GM19099 (cell line): ENCODE results near the gene SLC38A11.

ENCODE experiments used
- POLR2A ChIP-seq: IDR thresholded peaks from 3 replicates; pipeline ENCODE4 v1.6.1; 2011; ENCODE audit warnings: low read depth; ENCODE audit not compliant: insufficient read length; ENCODE audit errors: extremely low read depth

The SLC38A11 gene

GRCh38 chr2:164922134-164922533, 33.2 kb downstream of the SLC38A11 start:
- no peak for TF ChIP-seq POLR2A

GRCh38 chr2:164920430-164920829, 34.9 kb downstream of the SLC38A11 start:
- no peak for TF ChIP-seq POLR2A

- no peak for TF ChIP-seq POLR2A
These were observed 37.9 kb downstream of the SLC38A11 start for GRCh38 chr2:164917296-164917903.

- no peak for TF ChIP-seq POLR2A
These were observed 39.8 kb downstream of the SLC38A11 start for GRCh38 chr2:164915566-164915965.

- TF ChIP-seq POLR2A = no peak
These were observed 41.5 kb downstream of the SLC38A11 start for GRCh38 chr2:164913640-164914350.

- TF ChIP-seq POLR2A = no peak
These were observed 42.3 kb downstream of the SLC38A11 start for GRCh38 chr2:164913011-164913410.

GRCh38 chr2:164911832-164912231, 43.5 kb downstream of the SLC38A11 start:
- TF ChIP-seq POLR2A = no peak

- TF ChIP-seq POLR2A = no peak
These were observed 45.0 kb downstream of the SLC38A11 start for GRCh38 chr2:164910101-164910899.

GRCh38 chr2:164906947-164907346, 48.4 kb downstream of the SLC38A11 start:
- TF ChIP-seq POLR2A = no peak

GRCh38 chr2:164905307-164905706, 50.0 kb downstream of the SLC38A11 start:
- no peak for TF ChIP-seq POLR2A

- TF ChIP-seq POLR2A = no peak
These were observed 51.4 kb downstream of the SLC38A11 start for GRCh38 chr2:164903951-164904350.

GRCh38 chr2:164903204-164903603, 52.1 kb downstream of the SLC38A11 start:
- TF ChIP-seq POLR2A = no peak

- TF ChIP-seq POLR2A = no peak
These were observed 56.2 kb downstream of the SLC38A11 start for GRCh38 chr2:164899121-164899520.

GRCh38 chr2:164898475-164898874, 56.9 kb downstream of the SLC38A11 start:
- no peak for TF ChIP-seq POLR2A

- TF ChIP-seq POLR2A = no peak
These were observed 57.7 kb downstream of the SLC38A11 start for GRCh38 chr2:164897469-164898260.
